MM.1S (cell line): Measurements from ENCODE around the gene ACLY.

ENCODE experiments used
- DNase-seq: peaks from one replicate; pipeline ENCODE4 v3.0.0-alpha.2; 2015
- H2AFZ ChIP-seq: fragments of 300-600 bp; sonication (generic); 2 replicates; pipeline ENCODE4 v1.6.0; 2016; ENCODE audit warnings: antibody characterized with exemption, low read length
- H3F3A ChIP-seq: fragments of 300-600 bp; sonication (generic); 2 replicates; pipeline ENCODE4 v1.6.1; 2016; ENCODE audit warnings: mild to moderate bottlenecking, antibody characterized with exemption, low read length, moderate library complexity, mixed read lengths; ENCODE audit not compliant: insufficient read depth
- H3K27ac ChIP-seq: fragments of 300-600 bp; sonication (generic); 2 replicates; pipeline ENCODE4 v1.5.1; 2016; ENCODE audit warnings: mild to moderate bottlenecking, low read length
- H3K27me3 ChIP-seq: fragments of 300-600 bp; sonication (generic); replicated peaks from 2 replicates; pipeline ENCODE4 v1.6.0; 2016; ENCODE audit warnings: low read length; ENCODE audit not compliant: insufficient read depth
- H3K36me3 ChIP-seq: fragments of 300-600 bp; sonication (generic); replicated peaks from 2 replicates; pipeline ENCODE4 v1.6.1; 2016; ENCODE audit warnings: mild to moderate bottlenecking, low read length, mixed read lengths; ENCODE audit not compliant: insufficient read depth
- H3K4me1 ChIP-seq: fragments of 300-600 bp; sonication (generic); 2 replicates; pipeline ENCODE4 v1.6.1; 2016; ENCODE audit warnings: low read length, mixed read lengths
- H3K4me2 ChIP-seq: fragments of 300-600 bp; sonication (generic); 2 replicates; pipeline ENCODE4 v1.6.0; 2016; ENCODE audit warnings: low read depth, low read length
- H3K4me3 ChIP-seq: fragments of 300-600 bp; sonication (generic); 2 replicates; pipeline ENCODE4 v1.5.1; 2016; ENCODE audit warnings: low read length, mixed read lengths
- H3K79me2 ChIP-seq: fragments of 300-600 bp; sonication (generic); 2 replicates; pipeline ENCODE4 v1.6.1; 2016; ENCODE audit warnings: mixed run types, low read length, mixed read lengths
- H3K9ac ChIP-seq: fragments of 300-600 bp; sonication (generic); 2 replicates; pipeline ENCODE4 v1.6.1; 2016; ENCODE audit warnings: low read length, mixed read lengths
- H3K9me2 ChIP-seq: fragments of 300-600 bp; sonication (generic); replicated peaks from 2 replicates; pipeline ENCODE4 v1.6.1; 2016; ENCODE audit warnings: mild to moderate bottlenecking, low read length, mixed read lengths; ENCODE audit not compliant: insufficient read depth
- H3K9me3 ChIP-seq: fragments of 300-600 bp; sonication (generic); replicated peaks from 2 replicates; pipeline ENCODE4 v1.6.1; 2016; ENCODE audit warnings: mild to moderate bottlenecking, low read length, mixed read lengths; ENCODE audit not compliant: insufficient read depth
- H4K20me1 ChIP-seq: fragments of 300-600 bp; sonication (generic); 2 replicates; pipeline ENCODE4 v1.6.1; 2016; ENCODE audit warnings: mild to moderate bottlenecking, low read length, moderate library complexity, mixed read lengths; ENCODE audit not compliant: insufficient read depth
- CTCF ChIP-seq: fragments of 300-600 bp; sonication (generic); IDR thresholded peaks from 2 replicates; pipeline ENCODE4 v1.5.1; 2016; ENCODE audit warnings: antibody characterized with exemption, low read length, mixed read lengths
- EZH2 ChIP-seq: fragments of 300-600 bp; sonication (generic); optimal IDR thresholded peaks from 2 replicates; pipeline ENCODE3; 2017; ENCODE audit warnings: low read depth, mild to moderate bottlenecking, antibody characterized with exemption, low read length, mixed read lengths
- EZH2phosphoT487 ChIP-seq: fragments of 300-600 bp; sonication (generic); IDR thresholded peaks from 2 replicates; pipeline ENCODE4 v1.6.1; 2018; ENCODE audit warnings: antibody characterized with exemption, low read length

ACLY gene

GRCh38 chr17:41823580-41823979 is 95.2 kb downstream of the ACLY start:
- Histone ChIP-seq H3F3A (no peaks in the 10 kb centered on the region), H3K4me3 (no peak overlapping the region), H3K79me2 (no peaks in the 10 kb centered on the region), H3K4me1 (no peaks in the 10 kb centered on the region), H3K9ac (no peak overlapping the region), H3K9me3 (no peaks in the 10 kb centered on the region), H3K27me3 (peaks cover 9% of the 10 kb centered on the region), H3K4me2 (no peak overlapping the region), H3K27ac (no peak overlapping the region), H4K20me1 (no peaks in the 10 kb centered on the region), H3K9me2 (no peaks in the 10 kb centered on the region), H3K36me3 (no peaks in the 10 kb centered on the region), H2AFZ (no peak overlapping the region)
- TF ChIP-seq EZH2phosphoT487 (no peak), EZH2 (no peak), CTCF (no peak)
- no peak for DNase-seq

- no peaks in the 10 kb centered on the region for H3K9me2 ChIP-seq
- H4K20me1 ChIP-seq: no peaks in the 10 kb centered on the region
- no peaks in the 10 kb centered on the region for H3K79me2 ChIP-seq
- no peak overlapping the region for H3K9ac ChIP-seq
- no peak overlapping the region for H3K4me3 ChIP-seq
- H3F3A ChIP-seq: no peaks in the 10 kb centered on the region
- no peaks in the 10 kb centered on the region for H3K4me1 ChIP-seq
- no peak overlapping the region for H2AFZ ChIP-seq
- no peaks in the 10 kb centered on the region for H3K36me3 ChIP-seq
- no peak overlapping the region for H3K27ac ChIP-seq
- no peak for DNase-seq
- TF ChIP-seq EZH2 (no peak), CTCF (no peak)
- H3K27me3 ChIP-seq: peaks cover 9% of the 10 kb centered on the region
- no peaks in the 10 kb centered on the region for H3K9me3 ChIP-seq
- H3K4me2 ChIP-seq: no peak overlapping the region
These were observed 95.6 kb downstream of the ACLY start for GRCh38 chr17:41823141-41823524.

GRCh38 chr17:41822216-41823140 is 96.3 kb downstream of the ACLY start:
- Histone ChIP-seq H3K27ac (no peak overlapping the region), H3K9me2 (no peaks in the 10 kb centered on the region), H3K4me1 (no peaks in the 10 kb centered on the region), H3K27me3 (peaks cover 9% of the 10 kb centered on the region), H3F3A (no peaks in the 10 kb centered on the region), H3K36me3 (no peaks in the 10 kb centered on the region), H4K20me1 (no peaks in the 10 kb centered on the region), H3K4me3 (no peak overlapping the region), H3K4me2 (no peak overlapping the region), H3K79me2 (no peaks in the 10 kb centered on the region), H3K9ac (no peak overlapping the region), H3K9me3 (no peaks in the 10 kb centered on the region), H2AFZ (no peak overlapping the region)
- TF ChIP-seq EZH2 (no peak), EZH2phosphoT487 (no peak), CTCF (no peak)
- DNase-seq: no peak
